Endodermal cell (in vitro differentiated cells): ENCODE data around the gene THSD7B. TPM values are rescaled to one million over a fixed set of nuclear protein-coding genes. Genes with fewer than 3 reads are reported as not detected.

Source experiments
- DNase-seq: peaks from one replicate; pipeline ENCODE4 v3.0.0-alpha.2; 2017
- H3K27ac ChIP-seq: 2 replicates; pipeline ENCODE4 v1.5.1; 2013; ENCODE audit warnings: mild to moderate bottlenecking, low read depth, low read length, moderate library complexity
- H3K27me3 ChIP-seq: 2 replicates; pipeline ENCODE4 v1.6.1; 2013; ENCODE audit warnings: mild to moderate bottlenecking, low read length, moderate library complexity; ENCODE audit not compliant: insufficient read depth, control insufficient read depth, poor library complexity, severe bottlenecking
- H3K36me3 ChIP-seq: 2 replicates; pipeline ENCODE4 v1.7.0; 2013; ENCODE audit warnings: mild to moderate bottlenecking, low read length, moderate library complexity; ENCODE audit not compliant: control insufficient read depth, insufficient read depth
- H3K4me1 ChIP-seq: one replicate; pipeline ENCODE4 v1.7.0; 2013; ENCODE audit warnings: low read length; ENCODE audit not compliant: control insufficient read depth, insufficient read depth
- H3K4me3 ChIP-seq: 2 replicates; pipeline ENCODE4 v1.5.1; 2013; ENCODE audit warnings: mild to moderate bottlenecking, low read length, moderate library complexity
- H3K9ac ChIP-seq: 2 replicates; pipeline ENCODE4 v1.6.1; 2013; ENCODE audit warnings: mild to moderate bottlenecking, low read length, moderate library complexity; ENCODE audit not compliant: poor library complexity, severe bottlenecking; ENCODE audit errors: extremely low read depth
- H3K9me3 ChIP-seq: 2 replicates; pipeline ENCODE4 v1.6.1; 2013; ENCODE audit warnings: mild to moderate bottlenecking, low read length, moderate library complexity; ENCODE audit not compliant: control insufficient read depth
- H3K27ac Mint-ChIP-seq: 2 replicates; pipeline ENCODE4 v1.8.0; 2020; ENCODE audit warnings: mixed read lengths
- H3K27me3 Mint-ChIP-seq: 2 replicates; pipeline ENCODE4 v1.8.0; 2021; ENCODE audit warnings: mild to moderate bottlenecking, mixed read lengths; ENCODE audit not compliant: insufficient read depth
- H3K36me3 Mint-ChIP-seq: 2 replicates; pipeline ENCODE4 v1.8.0; 2020; ENCODE audit warnings: low read depth, mixed read lengths
- H3K4me1 Mint-ChIP-seq: 2 replicates; pipeline ENCODE4 v1.8.0; 2020; ENCODE audit warnings: mixed read lengths
- H3K4me3 Mint-ChIP-seq: 2 replicates; pipeline ENCODE4 v1.8.0; 2020; ENCODE audit warnings: mild to moderate bottlenecking, moderate library complexity, mixed read lengths
- H3K9me3 Mint-ChIP-seq: 2 replicates; pipeline ENCODE4 v1.8.0; 2020; ENCODE audit warnings: mild to moderate bottlenecking, mixed read lengths
- WGBS, 2 experiments: methylation state at CpG; one replicate each; pipeline versions ENCODE4 v1.1.5 to v1.1.7; 2013; ENCODE audit warnings: missing lambda C conversion rate in 2 of 2, mixed read lengths in 1 of 2; ENCODE audit not compliant: insufficient coverage in 1 of 2, insufficient read length in 1 of 2; 5-methylcytosine and 5-hydroxymethylcytosine counted together
- total RNA-seq, 2 donors: library from RNA; stranded (reverse); fragmentation: NEBNext Ultra II Directional in 1 of 2; extraction: Animal tissue kit (Norgen Biotek cat#: 25700) in 1 of 2; gene quantifications; 2 replicates in 1 of 2; 3 replicates in 1 of 2; pipeline ENCODE4 v1.2.1, GENCODE V29; 2021
- TF ChIP-seq, protein P1 (sequence below): fragments of 200-600 bp; sonication (generic); conservative IDR thresholded peaks from 2 replicates; pipeline ENCODE4 v1.5.0; 2021; ENCODE audit warnings: antibody characterized with exemption, mild to moderate bottlenecking

THSD7B gene
- total RNA-seq, 2 donors from 2014 or later = 1.8 to 2.6 TPM

- Histone ChIP-seq H3K27ac (no peak overlapping the region), H3K9me3 (no peaks in the 10 kb centered on the region), H3K4me1 (no peaks in the 10 kb centered on the region), H3K9ac (no peak overlapping the region), H3K36me3 (no peaks in the 10 kb centered on the region), H3K4me3 (no peak overlapping the region), H3K27me3 (no peaks in the 10 kb centered on the region)
- no peak overlapping the region for H3K27ac Mint-ChIP-seq
- no peaks in the 10 kb centered on the region for H3K36me3 Mint-ChIP-seq
- WGBS, 2 experiments = 92 to 97% methylated on average over 6 to 7 of the region's 7 CpGs
- H3K27me3 Mint-ChIP-seq = peaks cover 2% of the 10 kb centered on the region
- no peaks in the 10 kb centered on the region for H3K4me1 Mint-ChIP-seq
- no peaks in the 10 kb centered on the region for H3K9me3 Mint-ChIP-seq
- H3K4me3 Mint-ChIP-seq = no peak overlapping the region
- no peak for DNase-seq
- TF ChIP-seq, protein P1, sequence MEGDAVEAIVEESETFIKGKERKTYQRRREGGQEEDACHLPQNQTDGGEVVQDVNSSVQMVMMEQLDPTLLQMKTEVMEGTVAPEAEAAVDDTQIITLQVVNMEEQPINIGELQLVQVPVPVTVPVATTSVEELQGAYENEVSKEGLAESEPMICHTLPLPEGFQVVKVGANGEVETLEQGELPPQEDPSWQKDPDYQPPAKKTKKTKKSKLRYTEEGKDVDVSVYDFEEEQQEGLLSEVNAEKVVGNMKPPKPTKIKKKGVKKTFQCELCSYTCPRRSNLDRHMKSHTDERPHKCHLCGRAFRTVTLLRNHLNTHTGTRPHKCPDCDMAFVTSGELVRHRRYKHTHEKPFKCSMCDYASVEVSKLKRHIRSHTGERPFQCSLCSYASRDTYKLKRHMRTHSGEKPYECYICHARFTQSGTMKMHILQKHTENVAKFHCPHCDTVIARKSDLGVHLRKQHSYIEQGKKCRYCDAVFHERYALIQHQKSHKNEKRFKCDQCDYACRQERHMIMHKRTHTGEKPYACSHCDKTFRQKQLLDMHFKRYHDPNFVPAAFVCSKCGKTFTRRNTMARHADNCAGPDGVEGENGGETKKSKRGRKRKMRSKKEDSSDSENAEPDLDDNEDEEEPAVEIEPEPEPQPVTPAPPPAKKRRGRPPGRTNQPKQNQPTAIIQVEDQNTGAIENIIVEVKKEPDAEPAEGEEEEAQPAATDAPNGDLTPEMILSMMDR = no peak
Measured at GRCh38 chr2:136858656-136859055, 93.3 kb downstream of the THSD7B start.

DNA sequence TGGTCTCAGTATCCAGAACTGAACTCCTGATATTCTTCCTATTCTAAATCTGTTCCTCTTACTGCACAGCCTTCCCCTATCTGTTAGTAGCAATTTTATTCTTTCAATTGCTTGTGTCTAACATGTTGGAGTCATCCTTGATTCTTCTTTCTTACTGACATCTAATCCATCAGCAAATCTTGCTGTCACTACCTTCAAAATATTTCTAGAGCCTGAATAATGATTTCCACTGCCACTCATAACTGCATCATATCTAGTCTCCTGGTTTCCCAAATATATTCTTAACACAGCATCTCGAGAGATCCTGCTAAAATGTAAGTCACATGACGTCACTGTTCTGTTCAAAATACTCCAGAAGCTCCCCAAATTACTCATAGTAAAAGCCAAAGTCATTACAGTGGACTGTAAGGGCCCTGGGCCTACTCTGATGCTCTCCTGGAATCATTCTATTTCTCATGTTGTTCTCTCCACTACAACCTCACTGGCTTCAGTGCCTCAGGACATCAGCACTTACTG is 95.2 kb downstream of the THSD7B start:
- TF ChIP-seq, protein P1 = no peak
- Mint-ChIP-seq H3K27ac (no peak overlapping the region), H3K27me3 (no peaks in the 10 kb centered on the region), H3K36me3 (no peaks in the 10 kb centered on the region), H3K4me3 (no peak overlapping the region), H3K4me1 (no peaks in the 10 kb centered on the region), H3K9me3 (no peaks in the 10 kb centered on the region)
- Histone ChIP-seq H3K9ac (no peak overlapping the region), H3K4me1 (no peaks in the 10 kb centered on the region), H3K36me3 (no peaks in the 10 kb centered on the region), H3K27ac (no peak overlapping the region), H3K9me3 (no peaks in the 10 kb centered on the region), H3K4me3 (no peak overlapping the region), H3K27me3 (no peaks in the 10 kb centered on the region)
- 87 to 92% methylated on average over 2 of the region's 2 CpGs for WGBS, 2 experiments
- no peak for DNase-seq

DNA sequence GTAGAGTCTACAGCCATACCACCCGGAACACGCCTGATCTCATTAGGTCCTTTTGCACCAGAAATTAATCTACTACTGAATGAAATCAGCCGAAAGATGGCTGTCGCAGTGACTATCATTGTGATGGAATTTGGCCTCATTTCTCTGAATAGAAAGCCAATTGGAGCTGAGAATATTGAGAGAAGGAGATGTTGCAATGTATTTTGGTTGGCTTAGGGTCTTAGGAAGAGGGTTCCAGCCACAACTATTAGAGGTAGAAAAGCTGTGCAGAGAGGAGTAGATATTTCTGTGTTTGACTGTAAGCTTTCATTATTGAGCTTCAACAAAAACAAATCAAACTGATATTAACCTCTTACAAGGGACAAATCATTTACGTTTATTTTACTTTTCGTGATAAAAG is 98.1 kb downstream of the THSD7B start:
- Histone ChIP-seq H3K4me1 (no peaks in the 10 kb centered on the region), H3K4me3 (no peak overlapping the region), H3K36me3 (no peaks in the 10 kb centered on the region), H3K27ac (no peak overlapping the region), H3K9me3 (no peaks in the 10 kb centered on the region), H3K9ac (no peak overlapping the region), H3K27me3 (no peaks in the 10 kb centered on the region)
- no peaks in the 10 kb centered on the region for H3K9me3 Mint-ChIP-seq
- H3K4me1 Mint-ChIP-seq = no peaks in the 10 kb centered on the region
- DNase-seq = no peak
- H3K36me3 Mint-ChIP-seq = no peaks in the 10 kb centered on the region
- H3K27me3 Mint-ChIP-seq = no peaks in the 10 kb centered on the region
- no peak overlapping the region for H3K27ac Mint-ChIP-seq
- TF ChIP-seq, protein P1 = no peak
- no peak overlapping the region for H3K4me3 Mint-ChIP-seq
- WGBS, 2 experiments = 93 to 94% methylated on average over 3 to 6 of the region's 6 CpGs
